Measurements from ENCODE around the gene ABCC11.

The ABCC11 gene

GRCh38 chr16:48272837-48273421 is 25.6 kb upstream of the ABCC11 start:
- Histone ChIP-seq H3K4me3 (ENCODE audit: low read depth in 1 of 2, low read length in 2 of 2) (no peak overlapping the region), H2AFZ (ENCODE audit: low read depth, low read length) (no peak overlapping the region), H3K27ac (ENCODE audit: low read length) (no peak overlapping the region), H3K27me3 (ENCODE audit: insufficient read depth, low read length, poor library complexity) (no peaks in the 10 kb centered on the region), H3K4me2 (ENCODE audit: insufficient read depth, low read length) (no peak overlapping the region), H3K36me3 (ENCODE audit: insufficient read depth, low read length) (peaks cover 64% of the 10 kb centered on the region), H3K79me2 (ENCODE audit: insufficient read depth, low read length) (no peaks in the 10 kb centered on the region), H4K20me1 (ENCODE audit: insufficient read depth, low read length) (no peaks in the 10 kb centered on the region), H3K4me1 (ENCODE audit: insufficient read depth, low read length) (no peaks in the 10 kb centered on the region), H3K9ac (ENCODE audit: low read depth, low read length) (no peak overlapping the region), H3K9me3 (ENCODE audit: insufficient read depth, low read length, severe bottlenecking) (no peaks in the 10 kb centered on the region)
- TF ChIP-seq CTCF (IDR thresholded peaks at IDR 0.05; ENCODE audit: borderline replicate concordance, extremely low read depth, low read length, poor library complexity, severe bottlenecking) (no peak), EZH2 (IDR thresholded peaks at IDR 0.05; ENCODE audit: borderline replicate concordance, low read depth, low read length, severe bottlenecking) (no peak)
- ATAC-seq (ENCODE audit: insufficient read depth, low read depth) = no peak
- no peak for DNase-seq

- no peaks in the 10 kb centered on the region for H3K79me2 ChIP-seq (ENCODE audit: insufficient read depth, low read length)
- H3K9ac ChIP-seq (ENCODE audit: low read depth, low read length) = no peak overlapping the region
- DNase-seq (no peak), ATAC-seq (ENCODE audit: insufficient read depth, low read depth) (no peak)
- H3K4me1 ChIP-seq (ENCODE audit: insufficient read depth, low read length) = no peaks in the 10 kb centered on the region
- no peak overlapping the region for H2AFZ ChIP-seq (ENCODE audit: low read depth, low read length)
- H3K4me3 ChIP-seq (ENCODE audit: low read depth in 1 of 2, low read length in 2 of 2) = no peak overlapping the region
- no peak overlapping the region for H3K27ac ChIP-seq (ENCODE audit: low read length)
- H3K36me3 ChIP-seq (ENCODE audit: insufficient read depth, low read length) = peaks cover 59% of the 10 kb centered on the region
- no peak overlapping the region for H3K4me2 ChIP-seq (ENCODE audit: insufficient read depth, low read length)
- H3K9me3 ChIP-seq (ENCODE audit: insufficient read depth, low read length, severe bottlenecking) = no peaks in the 10 kb centered on the region
- no peaks in the 10 kb centered on the region for H4K20me1 ChIP-seq (ENCODE audit: insufficient read depth, low read length)
- no peaks in the 10 kb centered on the region for H3K27me3 ChIP-seq (ENCODE audit: insufficient read depth, low read length, poor library complexity)
- TF ChIP-seq EZH2 (IDR thresholded peaks at IDR 0.05; ENCODE audit: borderline replicate concordance, low read depth, low read length, severe bottlenecking) (no peak), CTCF (IDR thresholded peaks at IDR 0.05; ENCODE audit: borderline replicate concordance, extremely low read depth, low read length, poor library complexity, severe bottlenecking) (no peak)
Measured at GRCh38 chr16:48271728-48272127, 24.4 kb upstream of the ABCC11 start.

- Histone ChIP-seq H3K36me3 (ENCODE audit: insufficient read depth, low read length) (peaks cover 58% of the 10 kb centered on the region), H3K9ac (ENCODE audit: low read depth, low read length) (no peak overlapping the region), H3K79me2 (ENCODE audit: insufficient read depth, low read length) (no peaks in the 10 kb centered on the region), H3K27ac (ENCODE audit: low read length) (no peak overlapping the region), H3K9me3 (ENCODE audit: insufficient read depth, low read length, severe bottlenecking) (no peaks in the 10 kb centered on the region), H3K4me1 (ENCODE audit: insufficient read depth, low read length) (no peaks in the 10 kb centered on the region), H3K4me2 (ENCODE audit: insufficient read depth, low read length) (no peak overlapping the region), H2AFZ (ENCODE audit: low read depth, low read length) (no peak overlapping the region), H3K27me3 (ENCODE audit: insufficient read depth, low read length, poor library complexity) (no peaks in the 10 kb centered on the region), H3K4me3 (ENCODE audit: low read depth in 1 of 2, low read length in 2 of 2) (no peak overlapping the region), H4K20me1 (ENCODE audit: insufficient read depth, low read length) (no peaks in the 10 kb centered on the region)
- no peak for TF ChIP-seq CTCF (IDR thresholded peaks at IDR 0.05; ENCODE audit: borderline replicate concordance, extremely low read depth, low read length, poor library complexity, severe bottlenecking)
- TF ChIP-seq EZH2 (IDR thresholded peaks at IDR 0.05; ENCODE audit: borderline replicate concordance, low read depth, low read length, severe bottlenecking) = no peak
- no peak for DNase-seq
- no peak for ATAC-seq (ENCODE audit: insufficient read depth, low read depth)
Measured at GRCh38 chr16:48269011-48269410, 21.7 kb upstream of the ABCC11 start.
